Activated T-helper 1 cell treated with anti-CD3 and anti-CD28 coated beads, Interleukin-12 subunit alpha, Interleukin-12 subunit beta, Interleukin-2, Interleukin-4 antibody, amounts not matched to agents 30 ng/mL and 10 ng/mL and 1 ng/mL, durations not matched to agents 14 hours and 24 hours and 36 hours (primary cell): ENCODE measurements around the gene DOCK1. TPM values are rescaled to one million over a fixed set of nuclear protein-coding genes. Genes with fewer than 3 reads are reported as not detected.
"Not testable (repeated sequence)": the region's sequence is repeated elsewhere in the genome, so short reads cannot be mapped to it uniquely, and the experiment has no call there.

Experiments
- DNase-seq: peaks from one replicate; pipeline ENCODE4 v3.0.0; 2021; ENCODE audit warnings: low spot score
- H3K27ac Mint-ChIP-seq: one replicate; pipeline ENCODE4 v1.8.0; 2021; ENCODE audit warnings: mild to moderate bottlenecking, mixed read lengths
- H3K27me3 Mint-ChIP-seq: one replicate; pipeline ENCODE4 v1.8.0; 2022; ENCODE audit warnings: mild to moderate bottlenecking, moderate library complexity, mixed read lengths; ENCODE audit not compliant: insufficient read depth
- H3K36me3 Mint-ChIP-seq: one replicate; pipeline ENCODE4 v1.8.0; 2021; ENCODE audit warnings: low read depth, mixed read lengths
- H3K4me1 Mint-ChIP-seq: one replicate; pipeline ENCODE4 v1.8.0; 2021; ENCODE audit warnings: low read depth, mixed read lengths
- H3K4me3 Mint-ChIP-seq: one replicate; pipeline ENCODE4 v1.8.0; 2021; ENCODE audit warnings: mild to moderate bottlenecking, moderate library complexity, mixed read lengths
- H3K9me3 Mint-ChIP-seq: one replicate; pipeline ENCODE4 v1.8.0; 2021; ENCODE audit warnings: mixed read lengths
- intact Hi-C: fragments of 100-400 bp; cut with micrococcal nuclease; formaldehyde crosslinking; loops from one replicate; pipeline ENCODE4 v1.15.1; 2024
- total RNA-seq: library from RNA; stranded (reverse); gene quantifications from 2 replicates; pipeline ENCODE4 v1.2.3, GENCODE V29; 2022

The DOCK1 gene
- total RNA-seq, result 0.75 and 1.2 TPM in 2 replicates

- Mint-ChIP-seq H3K27me3 (peaks cover 12% of the 10 kb centered on the region), H3K4me3 (peak within 1 kb of the TSS; percentile 75), H3K36me3 (no peaks in the 10 kb centered on the region), H3K9me3 (no peaks in the 10 kb centered on the region), H3K27ac (no peak within 1 kb of the TSS), H3K4me1 (no peaks in the 10 kb centered on the region)
- intact Hi-C loops, result no loop called here
- DNase-seq, result no peak
Observed at GRCh38 chr10:126904818-126905701, at the start of gene DOCK1. DOCK1 (plus strand) TSS chr10:126905428; CDS start chr10:126905518, 90 bp downstream.

DNA sequence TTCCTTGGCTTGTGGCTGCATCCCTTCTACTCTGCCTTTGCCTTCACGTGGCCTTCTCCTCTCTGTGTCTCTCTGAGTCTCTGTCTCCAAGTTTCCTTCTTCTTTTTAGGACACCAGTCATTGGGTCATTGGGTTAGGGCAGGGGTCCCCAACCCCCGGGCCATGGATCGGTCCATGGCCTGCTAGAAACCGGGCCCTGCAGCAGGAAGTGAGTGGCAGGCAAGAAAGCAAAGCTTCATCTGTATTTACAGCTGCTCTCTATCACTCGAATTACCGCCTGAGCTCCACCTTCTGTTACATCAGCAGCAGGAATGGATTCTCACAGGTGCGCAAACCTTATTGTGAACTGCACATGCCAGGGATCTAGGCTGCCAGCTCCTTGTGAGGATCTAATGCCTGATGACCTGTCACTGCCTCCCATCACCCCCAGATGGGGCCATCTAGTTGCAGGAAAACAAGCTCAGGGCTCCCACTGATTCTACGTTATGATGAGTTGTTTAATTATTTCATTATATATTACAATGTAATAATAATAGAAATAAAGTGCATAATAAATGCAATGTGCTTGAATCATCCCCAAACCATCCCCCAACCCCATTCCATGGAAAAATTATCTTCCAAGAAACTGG lies 47.9 kb upstream of the DOCK1 start:
- DNase-seq, result no peak
- no peak overlapping the region for H3K27ac Mint-ChIP-seq
- intact Hi-C loops, result no loop called here
- H3K36me3 Mint-ChIP-seq, result no peaks in the 10 kb centered on the region
- H3K9me3 Mint-ChIP-seq, result peaks cover 22% of the 10 kb centered on the region
- no peak overlapping the region for H3K4me3 Mint-ChIP-seq
- H3K27me3 Mint-ChIP-seq, result no peaks in the 10 kb centered on the region
- H3K4me1 Mint-ChIP-seq, result no peaks in the 10 kb centered on the region

DNA sequence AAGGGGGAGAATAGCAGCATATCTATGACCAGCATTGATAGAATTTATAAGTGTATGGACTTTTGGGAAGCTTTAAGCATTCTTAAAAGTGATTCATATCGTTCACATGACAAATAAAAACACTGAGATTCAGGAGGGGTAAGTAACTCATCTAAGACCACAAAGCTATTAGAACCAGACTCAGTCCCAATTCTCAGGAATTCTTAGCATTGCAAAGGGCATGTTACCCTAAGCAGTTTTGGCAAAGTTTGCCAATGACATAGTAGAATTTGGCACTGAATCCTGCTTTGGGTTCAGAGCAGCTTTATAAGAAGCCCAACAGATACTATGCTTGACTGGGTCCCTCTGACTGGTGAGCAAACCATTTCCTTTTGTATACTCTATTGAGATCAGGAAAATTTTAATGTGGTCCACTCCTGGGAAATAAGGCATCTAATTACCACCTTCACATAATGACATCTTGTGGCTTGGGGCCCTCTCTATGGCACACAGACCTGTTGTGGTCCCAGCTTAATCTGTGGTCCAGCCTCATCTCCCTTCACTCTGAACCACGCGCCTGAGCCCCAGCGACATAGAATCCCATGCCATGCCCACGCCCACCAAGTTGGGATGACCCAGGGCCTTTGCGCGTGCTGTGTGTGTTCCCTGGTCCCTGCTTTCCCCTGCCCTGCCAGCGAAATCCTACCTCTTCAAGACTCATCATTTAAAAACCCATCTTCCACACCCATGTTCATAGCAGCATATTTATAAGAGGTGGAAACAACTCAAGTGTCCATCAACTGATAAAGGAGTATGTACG lies 37.5 kb upstream of the DOCK1 start:
- DNase-seq, result no peak
- H3K4me1 Mint-ChIP-seq, result no peaks in the 10 kb centered on the region
- no peak overlapping the region for H3K4me3 Mint-ChIP-seq
- H3K9me3 Mint-ChIP-seq, result peaks cover 12% of the 10 kb centered on the region
- no peak overlapping the region for H3K27ac Mint-ChIP-seq
- intact Hi-C loops, result no loop called here
- H3K36me3 Mint-ChIP-seq, result no peaks in the 10 kb centered on the region
- H3K27me3 Mint-ChIP-seq, result no peaks in the 10 kb centered on the region

DNA sequence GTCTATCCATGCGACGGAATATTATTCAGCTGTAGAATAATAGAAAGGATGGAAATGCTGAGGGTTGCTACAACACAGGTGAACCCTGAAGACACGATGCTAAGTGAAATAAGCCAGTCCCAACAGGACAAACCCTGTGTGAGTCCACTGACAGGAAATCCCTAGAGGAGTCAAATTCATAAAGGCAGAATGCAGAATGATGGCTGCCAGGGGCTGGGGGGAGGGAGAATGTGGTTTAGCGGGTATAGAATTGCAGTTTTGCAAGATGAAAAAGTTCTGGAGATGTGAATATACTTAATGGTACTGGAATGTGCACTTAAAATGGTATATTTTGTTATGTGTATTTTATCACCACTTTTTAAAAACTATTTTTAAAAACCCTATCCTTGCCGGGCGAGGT lies 36.9 kb upstream of the DOCK1 start:
- no peak for DNase-seq
- peaks cover 12% of the 10 kb centered on the region for H3K9me3 Mint-ChIP-seq
- H3K27ac Mint-ChIP-seq, result no peak overlapping the region
- H3K27me3 Mint-ChIP-seq, result no peaks in the 10 kb centered on the region
- no peak overlapping the region for H3K4me3 Mint-ChIP-seq
- H3K36me3 Mint-ChIP-seq, result no peaks in the 10 kb centered on the region
- no peaks in the 10 kb centered on the region for H3K4me1 Mint-ChIP-seq
- intact Hi-C loops, result no loop called here

- no peaks in the 10 kb centered on the region for H3K36me3 Mint-ChIP-seq
Observed at GRCh38 chr10:126872135-126872534, 33.1 kb upstream of the DOCK1 start.

DNA sequence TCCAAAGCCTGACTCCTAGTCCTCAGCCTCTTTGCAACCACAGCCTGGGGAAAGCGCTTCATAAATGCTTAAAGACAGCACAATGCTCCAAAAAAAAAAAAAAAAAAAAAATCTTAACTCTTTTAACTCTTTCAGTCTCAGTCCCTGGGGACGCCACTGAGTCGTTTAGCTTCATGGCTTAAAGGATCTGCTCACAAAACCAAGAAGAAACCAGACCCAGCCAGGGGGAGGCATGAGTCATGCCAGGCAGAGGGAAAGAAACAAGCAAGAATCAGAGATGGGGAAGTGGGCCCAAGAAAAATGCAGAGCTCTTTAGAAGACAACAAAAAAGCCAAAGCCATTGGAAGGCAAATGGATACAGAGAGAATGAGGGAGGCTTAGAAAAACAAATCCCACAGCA lies 32.5 kb upstream of the DOCK1 start:
- intact Hi-C loops, result no loop called here
- no peaks in the 10 kb centered on the region for H3K9me3 Mint-ChIP-seq
- DNase-seq, result no peak
- no peaks in the 10 kb centered on the region for H3K4me1 Mint-ChIP-seq
- H3K4me3 Mint-ChIP-seq, result no peak overlapping the region
- no peaks in the 10 kb centered on the region for H3K36me3 Mint-ChIP-seq
- no peak overlapping the region for H3K27ac Mint-ChIP-seq
- H3K27me3 Mint-ChIP-seq, result no peaks in the 10 kb centered on the region

More at GRCh38 chr10:126872135-126872534, 33.1 kb upstream of the DOCK1 start:
- intact Hi-C loops, result no loop called here
- Mint-ChIP-seq H3K27ac (no peak overlapping the region), H3K9me3 (peaks cover under 1% of the 10 kb centered on the region), H3K4me3 (no peak overlapping the region), H3K27me3 (no peaks in the 10 kb centered on the region), H3K4me1 (no peaks in the 10 kb centered on the region)
- DNase-seq, result no peak

- intact Hi-C loops, result no loop called here
- no peak for DNase-seq
- Mint-ChIP-seq H3K27me3 (no peaks in the 10 kb centered on the region), H3K36me3 (no peaks in the 10 kb centered on the region), H3K9me3 (peaks cover 12% of the 10 kb centered on the region), H3K27ac (no peak overlapping the region), H3K4me1 (no peaks in the 10 kb centered on the region), H3K4me3 (no peak overlapping the region)
Observed at GRCh38 chr10:126876456-126876855, 28.8 kb upstream of the DOCK1 start.

GRCh38 chr10:126877390-126877789 lies 27.8 kb upstream of the DOCK1 start:
- H3K36me3 Mint-ChIP-seq, result no peaks in the 10 kb centered on the region
- intact Hi-C loops, result no loop called here
- no peaks in the 10 kb centered on the region for H3K4me1 Mint-ChIP-seq
- no peaks in the 10 kb centered on the region for H3K27me3 Mint-ChIP-seq
- H3K9me3 Mint-ChIP-seq, result peaks cover 16% of the 10 kb centered on the region
- H3K27ac Mint-ChIP-seq, result no peak overlapping the region
- no peak for DNase-seq
- H3K4me3 Mint-ChIP-seq, result no peak overlapping the region

- peaks cover 16% of the 10 kb centered on the region for H3K9me3 Mint-ChIP-seq
- intact Hi-C loops, result no loop called here
- no peak overlapping the region for H3K4me3 Mint-ChIP-seq
- DNase-seq, result no peak
- H3K36me3 Mint-ChIP-seq, result no peaks in the 10 kb centered on the region
- H3K4me1 Mint-ChIP-seq, result no peaks in the 10 kb centered on the region
- H3K27me3 Mint-ChIP-seq, result no peaks in the 10 kb centered on the region
- no peak overlapping the region for H3K27ac Mint-ChIP-seq
Observed at GRCh38 chr10:126878594-126878993, 26.6 kb upstream of the DOCK1 start.

GRCh38 chr10:126880926-126881325 lies 24.3 kb upstream of the DOCK1 start:
- intact Hi-C loops, result no loop called here
- no peaks in the 10 kb centered on the region for H3K27me3 Mint-ChIP-seq
- no peaks in the 10 kb centered on the region for H3K36me3 Mint-ChIP-seq
- no peak overlapping the region for H3K4me3 Mint-ChIP-seq
- H3K4me1 Mint-ChIP-seq, result no peaks in the 10 kb centered on the region
- H3K27ac Mint-ChIP-seq, result no peak overlapping the region
- DNase-seq, result no peak
- peaks cover 16% of the 10 kb centered on the region for H3K9me3 Mint-ChIP-seq

GRCh38 chr10:126882055-126882454 lies 23.2 kb upstream of the DOCK1 start:
- H3K27ac Mint-ChIP-seq, H3K36me3 Mint-ChIP-seq, H3K4me1 Mint-ChIP-seq, intact Hi-C loops, H3K27me3 Mint-ChIP-seq, H3K4me3 Mint-ChIP-seq, DNase-seq: not testable (repeated sequence)
- H3K9me3 Mint-ChIP-seq, result peaks cover 16% of the 10 kb centered on the region

- DNase-seq, H3K27ac Mint-ChIP-seq, H3K9me3 Mint-ChIP-seq, intact Hi-C loops, H3K4me1 Mint-ChIP-seq, H3K4me3 Mint-ChIP-seq, H3K27me3 Mint-ChIP-seq, H3K36me3 Mint-ChIP-seq: not testable (repeated sequence)
Observed at GRCh38 chr10:126888436-126888835, 16.8 kb upstream of the DOCK1 start.

DNA sequence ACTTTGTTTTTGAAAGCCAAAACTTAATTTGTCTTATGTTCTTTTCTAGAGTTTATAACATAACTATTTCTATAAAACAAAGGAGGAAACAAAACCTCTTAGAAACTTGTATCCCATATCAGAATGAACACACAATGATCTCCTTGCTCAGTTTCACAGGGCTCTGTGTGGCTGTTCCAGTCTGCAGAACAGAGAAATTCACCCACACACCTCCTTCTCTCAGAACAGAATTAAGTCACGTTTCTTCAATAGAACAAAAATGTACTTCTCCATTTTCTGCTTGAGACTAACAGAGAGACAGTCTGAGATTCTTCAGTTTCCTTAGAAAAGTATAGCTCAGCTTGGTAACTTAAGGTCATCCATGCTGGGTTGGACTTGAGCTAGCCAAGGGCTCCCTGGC lies 15.8 kb upstream of the DOCK1 start:
- intact Hi-C loops, result no loop called here
- Mint-ChIP-seq H3K4me1 (no peaks in the 10 kb centered on the region), H3K27me3 (no peaks in the 10 kb centered on the region), H3K9me3 (peaks cover 7% of the 10 kb centered on the region), H3K27ac (no peak overlapping the region), H3K4me3 (no peak overlapping the region), H3K36me3 (no peaks in the 10 kb centered on the region)
- DNase-seq, result no peak
